Neural progenitor cell (in vitro differentiated cells): ENCODE measurements around the gene C7orf33.

Experiments used
- EZH2 ChIP-seq: fragments of 200-600 bp; sonication (generic); IDR thresholded peaks from 2 replicates; pipeline ENCODE4 v1.6.1; 2017; ENCODE audit warnings: antibody characterized with exemption, mild to moderate bottlenecking, moderate library complexity
- TF ChIP-seq, protein P1 (sequence below): fragments of 200-600 bp; sonication (generic); IDR thresholded peaks from 2 replicates; pipeline ENCODE4 v1.5.1; 2017; ENCODE audit warnings: antibody characterized with exemption, mild to moderate bottlenecking

DNA sequence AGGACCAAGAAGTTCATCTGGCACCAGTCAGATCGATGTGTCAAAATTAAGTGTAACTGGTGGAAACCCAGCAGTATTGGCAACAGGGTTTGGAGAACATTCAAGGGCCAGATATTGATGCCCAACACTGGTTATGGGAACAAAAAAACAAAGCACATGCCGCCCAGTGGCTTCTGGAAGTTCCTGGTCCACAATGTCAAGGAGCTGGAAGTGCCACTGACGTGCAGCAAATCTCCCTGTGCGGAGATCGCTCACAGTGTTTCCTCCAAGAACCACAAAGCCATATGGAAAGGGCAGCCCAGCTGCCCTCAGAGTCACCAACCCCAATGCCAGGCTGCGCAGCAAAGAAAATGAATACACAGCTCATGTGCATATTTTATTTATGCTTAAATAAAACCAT is 10.1 kb upstream of the C7orf33 start:
- TF ChIP-seq, protein P1, sequence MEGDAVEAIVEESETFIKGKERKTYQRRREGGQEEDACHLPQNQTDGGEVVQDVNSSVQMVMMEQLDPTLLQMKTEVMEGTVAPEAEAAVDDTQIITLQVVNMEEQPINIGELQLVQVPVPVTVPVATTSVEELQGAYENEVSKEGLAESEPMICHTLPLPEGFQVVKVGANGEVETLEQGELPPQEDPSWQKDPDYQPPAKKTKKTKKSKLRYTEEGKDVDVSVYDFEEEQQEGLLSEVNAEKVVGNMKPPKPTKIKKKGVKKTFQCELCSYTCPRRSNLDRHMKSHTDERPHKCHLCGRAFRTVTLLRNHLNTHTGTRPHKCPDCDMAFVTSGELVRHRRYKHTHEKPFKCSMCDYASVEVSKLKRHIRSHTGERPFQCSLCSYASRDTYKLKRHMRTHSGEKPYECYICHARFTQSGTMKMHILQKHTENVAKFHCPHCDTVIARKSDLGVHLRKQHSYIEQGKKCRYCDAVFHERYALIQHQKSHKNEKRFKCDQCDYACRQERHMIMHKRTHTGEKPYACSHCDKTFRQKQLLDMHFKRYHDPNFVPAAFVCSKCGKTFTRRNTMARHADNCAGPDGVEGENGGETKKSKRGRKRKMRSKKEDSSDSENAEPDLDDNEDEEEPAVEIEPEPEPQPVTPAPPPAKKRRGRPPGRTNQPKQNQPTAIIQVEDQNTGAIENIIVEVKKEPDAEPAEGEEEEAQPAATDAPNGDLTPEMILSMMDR: no peak
- TF ChIP-seq EZH2: no peak
